HG02840 (cell line): ENCODE data around the gene ATF1.

Experiments used
- ATAC-seq: cut with Tn5 transposase; IDR thresholded peaks from one replicate; pipeline ENCODE4 v1.9.1; 2021; ENCODE audit warnings: mild to moderate bottlenecking, moderate library complexity, moderate number of reproducible peaks; ENCODE audit not compliant: unreplicated experiment, low FRiP score

The ATF1 gene

GRCh38 chr12:50763639-50764285, at the start of gene ATF1:
Gene ATF1, plus strand, starts transcription at chr12:50764101. Its CDS starts 16,045 bp downstream, at chr12:50780146.
- ATAC-seq = peak; percentile 69

- no peak for ATAC-seq
Observed at GRCh38 chr12:50715174-50715573, 48.7 kb upstream of the ATF1 start.

GRCh38 chr12:50718760-50719159, 45.1 kb upstream of the ATF1 start:
- no peak for ATAC-seq

- no peak for ATAC-seq
Observed at GRCh38 chr12:50720085-50720484, 43.8 kb upstream of the ATF1 start.

GRCh38 chr12:50720501-50720900, 43.4 kb upstream of the ATF1 start:
- no peak for ATAC-seq

- ATAC-seq = no peak
Observed at GRCh38 chr12:50723865-50724264, 40.0 kb upstream of the ATF1 start.

- ATAC-seq = no peak
Observed at GRCh38 chr12:50725011-50725942, 38.6 kb upstream of the ATF1 start.

GRCh38 chr12:50727466-50727865, 36.4 kb upstream of the ATF1 start:
- ATAC-seq = no peak

- ATAC-seq = no peak
Observed at GRCh38 chr12:50728417-50728816, 35.5 kb upstream of the ATF1 start.

- no peak for ATAC-seq
Observed at GRCh38 chr12:50728841-50729240, 35.1 kb upstream of the ATF1 start.

- ATAC-seq = no peak
Observed at GRCh38 chr12:50732591-50732990, 31.3 kb upstream of the ATF1 start.

- ATAC-seq = no peak
Observed at GRCh38 chr12:50733706-50734105, 30.2 kb upstream of the ATF1 start.

- no peak for ATAC-seq
Observed at GRCh38 chr12:50734409-50735263, 29.3 kb upstream of the ATF1 start.

- no peak for ATAC-seq
Observed at GRCh38 chr12:50739611-50740010, 24.3 kb upstream of the ATF1 start.

GRCh38 chr12:50740307-50740706, 23.6 kb upstream of the ATF1 start:
- ATAC-seq = no peak

- no peak for ATAC-seq
Observed at GRCh38 chr12:50742776-50743175, 21.1 kb upstream of the ATF1 start.

- ATAC-seq = no peak
Observed at GRCh38 chr12:50745861-50746260, 18.0 kb upstream of the ATF1 start.

GRCh38 chr12:50746431-50746830, 17.5 kb upstream of the ATF1 start:
- no peak for ATAC-seq

GRCh38 chr12:50747817-50748216, 16.1 kb upstream of the ATF1 start:
- no peak for ATAC-seq

- ATAC-seq = no peak
Observed at GRCh38 chr12:50749459-50749882, 14.4 kb upstream of the ATF1 start.

GRCh38 chr12:50750366-50750765, 13.5 kb upstream of the ATF1 start:
- no peak for ATAC-seq
